C4-2B (cell line): ENCODE results near the gene PER2.

Source experiments
- CTCF ChIP-seq: fragments of 450-650 bp; conservative IDR thresholded peaks from 2 replicates; pipeline ENCODE4 v1.5.1; 2017; ENCODE audit warnings: mild to moderate bottlenecking
- ZFX ChIP-seq: fragments of 450-650 bp; IDR thresholded peaks from 2 replicates; pipeline ENCODE4 v1.6.1; 2017

- TF ChIP-seq CTCF, result no peak
- no peak for TF ChIP-seq ZFX
These were observed 53.1 kb downstream of the PER2 start for GRCh38 chr2:238235331-238235732.
